Gastroesophageal sphincter (tissue), 4 donors: Measurements from ENCODE around the gene FOXJ1. TPM values are rescaled to one million over a fixed set of nuclear protein-coding genes. Genes with fewer than 3 reads are reported as not detected.

Source experiments
- ATAC-seq: fragments of 150-250 bp; one replicate; pipeline ENCODE4 v1.9.1; 2016; ENCODE audit warnings: mild to moderate bottlenecking, moderate library complexity
- H3K27ac ChIP-seq, 4 donors: fragments of 200-600 bp; sonication (generic) in 3 of 4; 1 replicate in 3 of 4; 2 replicates in 1 of 4; pipeline ENCODE4 v1.5.1; 2016 to 2019
- H3K27me3 ChIP-seq: fragments of 200-600 bp; sonication (generic); one replicate; pipeline ENCODE4 v1.5.1; 2019
- H3K36me3 ChIP-seq, 2 donors: fragments of 200-600 bp; sonication (generic); one replicate each; pipeline ENCODE4 v1.5.1; 2019; ENCODE audit warnings: control low read depth in 1 of 2
- H3K4me1 ChIP-seq, 3 donors: fragments of 200-600 bp; sonication (generic); 1 replicate in 2 of 3; 2 replicates in 1 of 3; pipeline ENCODE4 v1.5.1; 2016 to 2019; ENCODE audit warnings: control low read depth in 2 of 3
- H3K4me3 ChIP-seq, 2 donors: fragments of 200-600 bp; sonication (generic); one replicate each; pipeline ENCODE4 v1.5.1; 2019; ENCODE audit warnings: mild to moderate bottlenecking in 1 of 2, moderate library complexity in 1 of 2
- H3K9me3 ChIP-seq, 3 donors: fragments of 200-600 bp; sonication (generic); one replicate each; pipeline ENCODE4 v1.5.1; 2017 to 2019; ENCODE audit warnings: control low read depth in 2 of 3
- EP300 ChIP-seq: sonication (generic); formaldehyde crosslinking; IDR thresholded peaks from one replicate; pipeline ENCODE4 v1.6.1; 2017; ENCODE audit warnings: antibody characterized with exemption, mild to moderate bottlenecking
- POLR2A ChIP-seq, 2 donors: fragments of 450-650 bp; IDR thresholded peaks; one replicate each; pipeline ENCODE4 v1.6.1; 2017; ENCODE audit warnings: antibody characterized with exemption in 2 of 2, mild to moderate bottlenecking in 2 of 2, moderate library complexity in 1 of 2
- POLR2AphosphoS5 ChIP-seq: sonication (generic); formaldehyde crosslinking; IDR thresholded peaks from one replicate; pipeline ENCODE4 v1.6.1; 2017; ENCODE audit warnings: antibody characterized with exemption
- WGBS, 2 donors: methylation state at CpG; one replicate each; pipeline ENCODE4 v1.1.5; 2018; ENCODE audit warnings: low coverage in 1 of 2; 5-methylcytosine and 5-hydroxymethylcytosine counted together
- total RNA-seq, 4 donors: library from RNA; depleted of rRNA; stranded (reverse); fragments of >200 nt; gene quantifications; one replicate each; pipeline ENCODE4 v1.1.0, GENCODE V29; 2016
- TF ChIP-seq, protein P1 (sequence below), 4 experiments: fragments of 200-600 bp in 2 of 4; fragments of 450-650 bp in 2 of 4; sonication (generic) in 1 of 4; IDR thresholded peaks; one replicate each; pipeline ENCODE4 v1.5.1; 2017 to 2019; ENCODE audit warnings: antibody characterized with exemption in 4 of 4, mild to moderate bottlenecking in 2 of 4, moderate library complexity in 2 of 4

FOXJ1 gene
- total RNA-seq, 4 donors from 2014 or later = not detected

DNA sequence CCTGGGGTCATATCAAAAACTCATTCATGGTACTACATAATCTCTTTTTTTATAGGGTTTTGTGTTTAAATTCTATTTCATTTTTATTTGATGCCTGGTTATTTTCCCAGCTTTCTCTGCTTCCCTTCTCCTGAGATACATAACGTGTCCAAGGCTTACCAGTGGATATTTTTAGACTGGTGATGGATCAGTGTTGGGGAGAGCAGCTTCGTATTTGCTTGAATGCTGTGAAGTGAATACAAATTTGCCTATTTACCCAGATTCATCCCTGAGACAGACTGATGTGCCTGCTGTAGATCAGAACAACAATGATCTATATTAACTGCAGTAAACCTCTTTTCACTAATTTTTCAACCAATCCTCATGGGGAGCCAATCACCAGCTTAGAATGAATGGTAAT lies 43.2 kb upstream of the FOXJ1 start:
- Histone ChIP-seq H3K4me1 (peaks cover 0 to 10% (median 0%) of the 10 kb centered on the region in 3 donors), H3K9me3 (no peaks in the 10 kb centered on the region), H3K27me3 (peaks cover 6% of the 10 kb centered on the region), H3K36me3 (no peaks in the 10 kb centered on the region), H3K4me3 (no peak overlapping the region), H3K27ac (no peak overlapping the region)
- 31 to 52% methylated on average over 2 of the region's 2 CpGs for WGBS, 2 donors
- TF ChIP-seq, protein P1, sequence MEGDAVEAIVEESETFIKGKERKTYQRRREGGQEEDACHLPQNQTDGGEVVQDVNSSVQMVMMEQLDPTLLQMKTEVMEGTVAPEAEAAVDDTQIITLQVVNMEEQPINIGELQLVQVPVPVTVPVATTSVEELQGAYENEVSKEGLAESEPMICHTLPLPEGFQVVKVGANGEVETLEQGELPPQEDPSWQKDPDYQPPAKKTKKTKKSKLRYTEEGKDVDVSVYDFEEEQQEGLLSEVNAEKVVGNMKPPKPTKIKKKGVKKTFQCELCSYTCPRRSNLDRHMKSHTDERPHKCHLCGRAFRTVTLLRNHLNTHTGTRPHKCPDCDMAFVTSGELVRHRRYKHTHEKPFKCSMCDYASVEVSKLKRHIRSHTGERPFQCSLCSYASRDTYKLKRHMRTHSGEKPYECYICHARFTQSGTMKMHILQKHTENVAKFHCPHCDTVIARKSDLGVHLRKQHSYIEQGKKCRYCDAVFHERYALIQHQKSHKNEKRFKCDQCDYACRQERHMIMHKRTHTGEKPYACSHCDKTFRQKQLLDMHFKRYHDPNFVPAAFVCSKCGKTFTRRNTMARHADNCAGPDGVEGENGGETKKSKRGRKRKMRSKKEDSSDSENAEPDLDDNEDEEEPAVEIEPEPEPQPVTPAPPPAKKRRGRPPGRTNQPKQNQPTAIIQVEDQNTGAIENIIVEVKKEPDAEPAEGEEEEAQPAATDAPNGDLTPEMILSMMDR (IDR thresholded peaks at IDR 0.05) = no peak
- no peak for TF ChIP-seq EP300
- no peak for TF ChIP-seq POLR2AphosphoS5
- no peak for TF ChIP-seq POLR2A (IDR thresholded peaks at IDR 0.05)
- ATAC-seq = no peak

DNA sequence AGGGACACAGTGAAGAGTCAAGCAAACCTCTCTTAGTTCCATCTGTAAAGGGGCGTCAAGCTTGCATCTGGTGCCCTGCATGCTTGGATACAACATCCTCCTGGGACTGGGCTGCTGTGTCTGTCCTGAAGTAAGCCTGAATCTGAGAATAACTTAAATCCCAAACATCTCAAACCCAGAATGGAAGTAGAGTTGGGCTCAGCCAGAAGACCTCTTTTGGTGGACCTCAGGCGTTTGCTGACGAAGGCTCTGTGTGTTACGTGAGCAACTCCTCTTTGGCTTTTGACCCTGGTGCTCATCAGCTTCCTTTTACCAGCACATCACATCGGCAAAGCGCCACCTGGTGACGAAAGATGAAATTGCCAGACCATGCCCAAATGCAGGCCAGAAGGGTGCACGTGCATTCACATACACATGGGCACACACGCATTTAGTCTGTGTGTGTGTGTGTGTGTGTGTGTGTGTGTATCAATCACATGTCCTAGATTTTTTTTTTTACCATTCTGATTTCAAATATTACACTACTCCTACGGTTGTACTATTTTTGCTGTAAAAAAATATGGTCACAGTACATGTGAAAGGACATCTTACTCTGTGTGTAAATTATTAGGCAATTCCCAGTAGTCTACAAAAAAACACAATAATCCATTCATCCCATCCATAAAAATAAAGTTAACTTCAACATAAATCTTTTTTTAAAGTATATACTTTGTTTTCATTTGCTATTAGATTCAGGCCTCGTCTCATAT lies 41.1 kb upstream of the FOXJ1 start:
- Histone ChIP-seq H3K27me3 (peaks cover 6% of the 10 kb centered on the region), H3K4me3 (no peak overlapping the region), H3K27ac (no peak overlapping the region), H3K36me3 (no peaks in the 10 kb centered on the region), H3K9me3 (no peaks in the 10 kb centered on the region), H3K4me1 (peaks cover 0 to 10% (median 0%) of the 10 kb centered on the region in 3 donors)
- ATAC-seq = peak; percentile 85
- TF ChIP-seq, protein P1 (IDR thresholded peaks at IDR 0.05) = peak; percentile 74 to 90 (median 82)
- TF ChIP-seq POLR2A (IDR thresholded peaks at IDR 0.05) (no peak), POLR2AphosphoS5 (peak; percentile 51), EP300 (no peak)
- WGBS, 2 donors = 14 to 22% methylated on average over 5 to 9 of the region's 11 CpGs

DNA sequence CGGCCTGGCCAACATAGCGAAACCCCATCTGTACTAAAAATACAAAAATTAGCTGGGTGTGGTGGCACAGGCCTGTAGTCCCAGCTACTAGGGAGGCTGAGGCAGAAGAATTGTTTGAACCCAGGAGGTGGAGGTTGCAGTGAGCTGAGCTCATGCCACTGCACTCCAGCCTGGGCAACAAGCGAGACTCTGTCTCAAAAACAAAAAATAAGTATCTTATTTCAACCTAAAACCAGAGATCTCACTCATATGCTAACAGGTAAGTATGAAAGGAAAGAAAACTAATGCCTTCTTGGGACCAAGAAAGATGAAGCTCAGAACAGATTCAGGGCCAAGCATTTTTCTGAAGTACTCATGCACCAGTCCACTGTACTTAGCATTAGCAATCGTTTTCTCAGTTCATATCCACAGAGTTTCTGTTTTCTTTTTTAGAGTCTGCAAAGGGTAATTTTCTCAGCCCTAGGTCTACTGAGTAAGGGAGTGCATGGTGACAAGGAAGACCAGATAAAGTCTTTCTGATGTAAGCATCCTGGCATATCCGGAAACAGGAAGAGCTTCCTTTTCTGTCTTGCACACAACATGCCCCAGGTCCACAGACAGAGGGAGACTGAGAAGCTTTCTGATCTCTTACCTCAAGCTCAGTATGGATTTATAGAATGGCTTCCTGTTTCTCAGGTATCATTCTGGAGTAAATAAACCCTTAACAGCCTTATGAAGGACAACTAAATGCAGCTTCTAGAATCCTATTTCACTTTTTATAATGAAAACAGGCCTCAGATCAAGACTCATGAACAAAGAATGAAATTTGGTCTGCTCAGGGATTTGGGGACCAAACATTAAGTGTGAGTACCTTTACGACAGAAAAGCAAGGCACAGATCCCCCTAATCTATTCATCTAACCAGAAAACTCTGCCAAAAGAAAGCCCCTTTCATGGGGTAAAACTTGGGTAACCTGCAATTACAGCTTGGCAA lies 38.7 kb upstream of the FOXJ1 start:
- 77 to 79% methylated on average over 6 of the region's 6 CpGs for WGBS, 2 donors
- Histone ChIP-seq H3K27me3 (no peaks in the 10 kb centered on the region), H3K4me3 (no peak overlapping the region), H3K36me3 (no peaks in the 10 kb centered on the region), H3K9me3 (no peaks in the 10 kb centered on the region), H3K4me1 (peaks cover 0 to 10% (median 0%) of the 10 kb centered on the region in 3 donors), H3K27ac (no peak overlapping the region)
- ATAC-seq = no peak
- TF ChIP-seq POLR2AphosphoS5 (no peak), POLR2A (IDR thresholded peaks at IDR 0.05) (no peak), EP300 (no peak)
- TF ChIP-seq, protein P1 (IDR thresholded peaks at IDR 0.05) = no peak

DNA sequence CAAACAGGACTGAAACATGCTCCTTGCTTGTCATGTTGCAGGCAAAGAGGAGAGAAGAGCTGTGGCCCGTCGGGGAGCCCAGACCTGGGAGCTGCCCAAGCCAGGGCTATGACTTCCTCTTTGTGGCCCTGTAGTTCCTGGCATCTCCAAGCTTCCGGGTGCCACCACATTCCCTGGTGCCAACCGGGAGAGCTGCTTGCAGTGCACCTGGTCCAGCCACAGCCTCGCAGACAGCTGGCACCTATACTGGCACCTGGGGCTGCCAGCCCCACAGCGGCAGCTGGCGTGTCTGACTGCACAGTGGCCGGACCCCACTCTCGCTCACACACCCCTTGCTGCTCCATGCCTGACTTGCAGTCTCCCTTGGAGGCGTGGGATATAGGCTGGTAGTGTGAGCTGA lies 37.1 kb upstream of the FOXJ1 start:
- WGBS, 2 donors = 89% methylated on average over 7 of the region's 10 CpGs; no CpG with 5 or more reads in 1 of the 2 donors
- Histone ChIP-seq H3K4me3 (no peak overlapping the region), H3K4me1 (peaks cover 0 to 10% (median 0%) of the 10 kb centered on the region in 3 donors), H3K27ac (no peak overlapping the region), H3K9me3 (no peaks in the 10 kb centered on the region), H3K27me3 (no peaks in the 10 kb centered on the region), H3K36me3 (no peaks in the 10 kb centered on the region)
- no peak for ATAC-seq
- no peak for TF ChIP-seq EP300
- TF ChIP-seq, protein P1 (IDR thresholded peaks at IDR 0.05) = no peak
- no peak for TF ChIP-seq POLR2A (IDR thresholded peaks at IDR 0.05)
- no peak for TF ChIP-seq POLR2AphosphoS5
